Measurements from ENCODE around the gene CLDN6.
A peak's percentile ranks its signal among the peaks of the same experiment; 100 is the strongest.

Gene CLDN6

GRCh38 chr16:2991566-2992261 lies 26.3 kb downstream of the CLDN6 start:
- DNase-seq (ENCODE audit: insufficient read length, low spot score), result no peak
- TF ChIP-seq TAF1 (IDR thresholded peaks at IDR 0.05; ENCODE audit: low read depth, low read length) (no peak), POLR2A (IDR thresholded peaks at IDR 0.05; ENCODE audit: low read depth, low read length) (no peak), PAX5 (IDR thresholded peaks at IDR 0.05; ENCODE audit: insufficient read depth, low read length, severe bottlenecking) (no peak), POLR2AphosphoS5 (IDR thresholded peaks at IDR 0.05; ENCODE audit: low read depth, low read length) (no peak), SPI1 (IDR thresholded peaks at IDR 0.05; ENCODE audit: low read depth, low read length) (no peak), POU2F2 (IDR thresholded peaks at IDR 0.05; ENCODE audit: low read depth, low read length) (no peak)
- no peak for FAIRE-seq

DNA sequence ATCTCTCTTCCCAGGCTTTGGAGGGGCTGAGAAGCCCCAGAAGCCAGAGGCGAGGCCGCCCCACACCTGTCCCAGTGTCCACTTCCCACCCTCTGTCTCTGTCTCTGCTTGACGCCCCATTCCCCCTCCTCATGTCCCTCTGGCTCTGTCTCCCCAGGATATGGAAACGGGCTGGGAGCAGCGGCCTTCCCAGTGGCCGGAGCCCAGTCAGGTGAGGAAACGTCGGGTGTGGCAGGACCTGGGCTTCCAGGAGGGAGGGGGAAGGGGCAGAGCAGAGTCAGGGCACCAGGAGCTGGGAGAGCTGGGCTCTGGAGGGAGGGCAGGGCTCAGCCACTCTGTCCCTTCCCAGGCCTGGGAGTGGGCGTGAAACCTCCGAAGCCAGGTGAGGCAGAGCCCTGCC lies 27.1 kb downstream of the CLDN6 start:
- FAIRE-seq (no peak), DNase-seq (ENCODE audit: insufficient read length, low spot score) (no peak)
- TF ChIP-seq POU2F2 (IDR thresholded peaks at IDR 0.05; ENCODE audit: low read depth, low read length), result no peak
- TF ChIP-seq POLR2A (IDR thresholded peaks at IDR 0.05; ENCODE audit: low read depth, low read length), result no peak
- no peak for TF ChIP-seq PAX5 (IDR thresholded peaks at IDR 0.05; ENCODE audit: insufficient read depth, low read length, severe bottlenecking)
- no peak for TF ChIP-seq SPI1 (IDR thresholded peaks at IDR 0.05; ENCODE audit: low read depth, low read length)
- no peak for TF ChIP-seq POLR2AphosphoS5 (IDR thresholded peaks at IDR 0.05; ENCODE audit: low read depth, low read length)
- TF ChIP-seq TAF1 (IDR thresholded peaks at IDR 0.05; ENCODE audit: low read depth, low read length), result no peak

GRCh38 chr16:2988590-2989099 lies 29.3 kb downstream of the CLDN6 start:
- FAIRE-seq (no peak), DNase-seq (ENCODE audit: insufficient read length, low spot score) (no peak)
- TF ChIP-seq POU2F2 (IDR thresholded peaks at IDR 0.05; ENCODE audit: low read depth, low read length) (no peak), PAX5 (IDR thresholded peaks at IDR 0.05; ENCODE audit: insufficient read depth, low read length, severe bottlenecking) (no peak), POLR2A (IDR thresholded peaks at IDR 0.05; ENCODE audit: low read depth, low read length) (no peak), TAF1 (IDR thresholded peaks at IDR 0.05; ENCODE audit: low read depth, low read length) (no peak), SPI1 (IDR thresholded peaks at IDR 0.05; ENCODE audit: low read depth, low read length) (no peak), POLR2AphosphoS5 (IDR thresholded peaks at IDR 0.05; ENCODE audit: low read depth, low read length) (no peak)

DNA sequence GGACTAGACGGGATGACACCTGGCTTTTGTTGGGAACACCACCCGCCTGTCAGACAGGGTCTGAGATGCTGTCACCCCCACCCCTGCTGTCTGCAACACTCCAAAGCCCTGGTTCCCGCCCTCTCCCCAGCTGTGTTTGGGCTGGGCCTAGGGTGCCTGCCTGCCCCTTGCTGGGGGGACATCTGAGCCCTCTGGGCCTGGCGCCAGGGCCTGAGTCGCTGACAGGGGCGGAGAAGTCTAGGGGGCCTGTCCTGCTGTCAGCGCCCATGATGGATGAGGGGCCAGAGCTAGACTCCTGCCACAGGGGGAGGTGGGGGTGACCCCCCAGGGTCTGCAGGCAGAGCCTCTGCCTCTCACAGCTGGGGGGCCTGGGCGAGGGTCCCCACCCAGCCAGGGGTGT lies 30.1 kb downstream of the CLDN6 start:
- FAIRE-seq, result no peak
- TF ChIP-seq POLR2A (IDR thresholded peaks at IDR 0.05; ENCODE audit: low read depth, low read length) (no peak), TAF1 (IDR thresholded peaks at IDR 0.05; ENCODE audit: low read depth, low read length) (no peak), PAX5 (IDR thresholded peaks at IDR 0.05; ENCODE audit: insufficient read depth, low read length, severe bottlenecking) (no peak), POU2F2 (IDR thresholded peaks at IDR 0.05; ENCODE audit: low read depth, low read length) (no peak), POLR2AphosphoS5 (IDR thresholded peaks at IDR 0.05; ENCODE audit: low read depth, low read length) (no peak), SPI1 (IDR thresholded peaks at IDR 0.05; ENCODE audit: low read depth, low read length) (no peak)

DNA sequence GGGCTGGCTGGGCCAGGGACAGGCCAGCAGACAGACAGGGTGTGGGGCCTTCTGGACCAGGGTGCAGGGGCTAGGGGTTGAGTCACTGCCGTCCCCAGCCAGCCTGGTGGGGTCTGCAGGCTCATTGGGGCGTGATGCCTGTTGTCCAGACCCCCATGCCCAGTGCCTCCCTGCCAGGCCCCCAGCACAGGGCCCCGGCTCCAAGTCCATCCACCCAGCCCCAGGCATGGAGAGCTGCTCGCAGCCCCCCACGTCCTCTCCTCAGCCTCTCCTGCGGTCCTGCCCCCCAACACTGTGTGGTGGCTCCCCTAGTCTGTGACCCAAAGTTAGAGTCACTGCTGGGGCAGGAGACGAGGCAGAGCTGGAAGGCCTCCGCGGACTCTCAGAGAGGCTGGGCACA lies 30.7 kb downstream of the CLDN6 start:
- DNase-seq (ENCODE audit: insufficient read length, low spot score) (no peak), FAIRE-seq (no peak)
- TF ChIP-seq POLR2A (IDR thresholded peaks at IDR 0.05; ENCODE audit: low read depth, low read length), result no peak
- TF ChIP-seq POLR2AphosphoS5 (IDR thresholded peaks at IDR 0.05; ENCODE audit: low read depth, low read length), result no peak
- no peak for TF ChIP-seq POU2F2 (IDR thresholded peaks at IDR 0.05; ENCODE audit: low read depth, low read length)
- no peak for TF ChIP-seq SPI1 (IDR thresholded peaks at IDR 0.05; ENCODE audit: low read depth, low read length)
- TF ChIP-seq PAX5 (IDR thresholded peaks at IDR 0.05; ENCODE audit: insufficient read depth, low read length, severe bottlenecking), result no peak
- TF ChIP-seq TAF1 (IDR thresholded peaks at IDR 0.05; ENCODE audit: low read depth, low read length), result no peak

More for the DNA sequence above, 30.1 kb downstream of the CLDN6 start:
- no peak for DNase-seq (ENCODE audit: insufficient read length, low spot score)

DNA sequence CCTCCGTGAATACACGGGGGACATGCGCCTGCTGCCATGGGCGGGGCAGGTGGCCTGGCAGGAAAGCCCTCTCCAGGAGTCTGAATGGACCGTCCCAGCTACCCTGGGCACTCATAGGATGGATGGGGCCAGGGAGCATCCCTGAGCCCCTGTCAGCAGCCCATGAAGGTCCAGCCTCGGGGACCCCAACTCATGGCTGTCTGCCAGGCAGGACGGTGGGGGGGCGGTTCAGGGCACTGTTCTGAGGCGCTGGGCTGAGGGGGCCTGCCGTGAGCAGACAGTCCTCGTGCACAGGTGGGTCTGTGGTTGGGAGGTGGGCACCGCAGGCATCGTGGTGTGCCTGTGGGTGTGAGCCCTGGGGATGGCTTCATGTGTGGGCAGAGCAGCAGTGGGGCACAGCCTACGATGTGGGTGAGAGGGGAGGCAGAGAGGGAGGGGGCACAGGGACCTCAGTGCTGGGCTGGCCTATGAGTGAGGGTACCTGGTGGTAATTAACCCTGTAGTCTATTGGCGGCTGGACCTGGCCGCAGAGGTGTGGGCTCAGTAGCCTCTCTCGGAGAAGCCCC lies 31.3 kb downstream of the CLDN6 start:
- no peak for FAIRE-seq
- no peak for TF ChIP-seq TAF1 (IDR thresholded peaks at IDR 0.05; ENCODE audit: low read depth, low read length)
- TF ChIP-seq POU2F2 (IDR thresholded peaks at IDR 0.05; ENCODE audit: low read depth, low read length), result no peak
- no peak for TF ChIP-seq POLR2A (IDR thresholded peaks at IDR 0.05; ENCODE audit: low read depth, low read length)

DNA sequence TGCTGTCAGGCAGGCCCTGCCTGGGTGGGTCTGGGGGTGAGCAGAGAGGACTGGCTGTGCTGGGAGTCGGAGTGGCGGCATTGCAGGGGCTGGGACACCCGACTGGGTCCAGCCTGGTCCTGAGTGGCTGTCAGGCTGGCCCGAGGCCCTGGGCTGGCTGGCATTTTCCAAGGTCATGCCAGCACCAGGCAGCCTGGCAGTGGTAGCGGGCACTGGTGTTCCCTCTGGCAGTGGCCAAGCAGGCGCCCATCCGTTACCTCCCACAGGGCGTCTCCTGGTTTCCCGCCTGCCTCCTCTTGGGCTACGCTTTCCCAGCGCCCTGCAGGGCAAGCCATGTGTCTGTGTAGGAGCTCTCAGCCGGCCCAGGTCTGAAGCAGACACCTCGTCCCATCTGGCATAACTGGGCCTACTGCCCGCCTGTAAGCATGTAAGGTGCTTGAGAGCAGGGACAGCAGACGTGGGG lies 32.1 kb downstream of the CLDN6 start:
- FAIRE-seq (no peak), DNase-seq (ENCODE audit: insufficient read length, low spot score) (no peak)
- no peak for TF ChIP-seq SPI1 (IDR thresholded peaks at IDR 0.05; ENCODE audit: low read depth, low read length)

More for the DNA sequence above, 31.3 kb downstream of the CLDN6 start:
- DNase-seq (ENCODE audit: insufficient read length, low spot score), result no peak

DNA sequence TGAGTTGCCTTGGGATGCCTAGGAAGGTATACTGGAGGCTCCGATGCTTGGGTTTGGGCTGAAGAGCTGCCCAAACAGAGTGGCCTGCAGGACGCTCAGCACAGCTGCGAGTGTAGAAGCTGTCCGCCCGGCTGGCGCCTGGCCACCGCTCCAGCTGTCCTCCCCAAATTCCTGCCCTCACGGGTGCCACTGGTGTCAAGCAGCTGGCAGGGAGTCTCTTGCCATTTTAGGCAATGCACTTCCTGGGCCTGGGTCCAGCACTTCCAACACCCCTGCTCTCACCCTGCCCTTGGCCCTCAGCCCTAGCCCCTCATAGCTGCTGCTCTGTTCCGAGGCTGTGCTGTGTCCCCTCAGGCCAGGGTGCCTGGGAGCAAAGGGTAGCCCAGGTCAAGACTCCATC lies 32.5 kb downstream of the CLDN6 start:
- DNase-seq (ENCODE audit: insufficient read length, low spot score) (no peak), FAIRE-seq (no peak)
- no peak for TF ChIP-seq PAX5 (IDR thresholded peaks at IDR 0.05; ENCODE audit: insufficient read depth, low read length, severe bottlenecking)
- no peak for TF ChIP-seq SPI1 (IDR thresholded peaks at IDR 0.05; ENCODE audit: low read depth, low read length)
- no peak for TF ChIP-seq POLR2AphosphoS5 (IDR thresholded peaks at IDR 0.05; ENCODE audit: low read depth, low read length)
- no peak for TF ChIP-seq POU2F2 (IDR thresholded peaks at IDR 0.05; ENCODE audit: low read depth, low read length)
- no peak for TF ChIP-seq POLR2A (IDR thresholded peaks at IDR 0.05; ENCODE audit: low read depth, low read length)
- no peak for TF ChIP-seq TAF1 (IDR thresholded peaks at IDR 0.05; ENCODE audit: low read depth, low read length)

- peak; percentile 40 for FAIRE-seq
These were observed 34.3 kb downstream of the CLDN6 start for GRCh38 chr16:2983706-2984136.

More at GRCh38 chr16:2983706-2984136, 34.3 kb downstream of the CLDN6 start:
- no peak for TF ChIP-seq PAX5 (IDR thresholded peaks at IDR 0.05; ENCODE audit: insufficient read depth, low read length, severe bottlenecking)
- no peak for TF ChIP-seq TAF1 (IDR thresholded peaks at IDR 0.05; ENCODE audit: low read depth, low read length)
- no peak for TF ChIP-seq POLR2AphosphoS5 (IDR thresholded peaks at IDR 0.05; ENCODE audit: low read depth, low read length)
- TF ChIP-seq POLR2A (IDR thresholded peaks at IDR 0.05; ENCODE audit: low read depth, low read length), result no peak
- no peak for TF ChIP-seq POU2F2 (IDR thresholded peaks at IDR 0.05; ENCODE audit: low read depth, low read length)
- TF ChIP-seq SPI1 (IDR thresholded peaks at IDR 0.05; ENCODE audit: low read depth, low read length), result no peak
- peak; percentile 92 for DNase-seq (ENCODE audit: insufficient read length, low spot score)
